HG03439 (cell line): ENCODE data around the gene NKAIN4.

Source experiments
- ATAC-seq: cut with Tn5 transposase; IDR thresholded peaks from one replicate; pipeline ENCODE4 v1.9.1; 2021; ENCODE audit warnings: mild to moderate bottlenecking, moderate library complexity; ENCODE audit not compliant: unreplicated experiment

The NKAIN4 gene

DNA sequence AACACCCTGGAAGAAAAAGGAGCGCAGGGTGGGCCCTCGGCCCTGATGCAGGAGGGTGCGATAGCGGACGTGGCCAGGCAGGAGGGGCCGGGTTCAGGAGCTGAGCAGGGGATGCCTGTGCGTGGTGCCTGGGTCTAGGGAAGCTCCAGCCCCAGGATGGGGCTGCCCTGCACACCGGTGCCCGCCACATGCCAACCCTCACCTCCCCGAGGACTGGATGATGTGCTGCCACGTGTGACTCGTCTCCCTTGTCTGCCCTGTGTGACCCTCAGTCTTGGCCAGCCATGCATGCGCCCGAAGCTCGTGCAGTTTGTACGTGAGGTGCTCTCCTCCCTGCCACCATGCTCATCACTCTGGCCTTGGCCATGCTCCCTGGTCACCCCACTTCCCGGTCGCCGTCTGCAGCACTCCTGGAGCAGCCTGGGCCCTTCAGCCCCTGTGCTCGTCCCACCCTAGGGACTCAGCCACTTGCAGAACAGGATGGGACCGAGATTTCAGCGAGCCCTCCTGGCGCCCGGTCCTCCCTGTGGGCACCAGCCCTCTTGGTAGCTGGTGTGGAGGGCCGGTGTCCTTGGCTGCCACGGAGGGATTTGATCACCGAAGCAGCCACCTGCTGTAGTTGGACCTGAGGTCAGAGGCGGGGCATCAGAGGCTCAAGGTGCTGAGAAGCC is 34.5 kb upstream of the NKAIN4 start:
- ATAC-seq = no peak

DNA sequence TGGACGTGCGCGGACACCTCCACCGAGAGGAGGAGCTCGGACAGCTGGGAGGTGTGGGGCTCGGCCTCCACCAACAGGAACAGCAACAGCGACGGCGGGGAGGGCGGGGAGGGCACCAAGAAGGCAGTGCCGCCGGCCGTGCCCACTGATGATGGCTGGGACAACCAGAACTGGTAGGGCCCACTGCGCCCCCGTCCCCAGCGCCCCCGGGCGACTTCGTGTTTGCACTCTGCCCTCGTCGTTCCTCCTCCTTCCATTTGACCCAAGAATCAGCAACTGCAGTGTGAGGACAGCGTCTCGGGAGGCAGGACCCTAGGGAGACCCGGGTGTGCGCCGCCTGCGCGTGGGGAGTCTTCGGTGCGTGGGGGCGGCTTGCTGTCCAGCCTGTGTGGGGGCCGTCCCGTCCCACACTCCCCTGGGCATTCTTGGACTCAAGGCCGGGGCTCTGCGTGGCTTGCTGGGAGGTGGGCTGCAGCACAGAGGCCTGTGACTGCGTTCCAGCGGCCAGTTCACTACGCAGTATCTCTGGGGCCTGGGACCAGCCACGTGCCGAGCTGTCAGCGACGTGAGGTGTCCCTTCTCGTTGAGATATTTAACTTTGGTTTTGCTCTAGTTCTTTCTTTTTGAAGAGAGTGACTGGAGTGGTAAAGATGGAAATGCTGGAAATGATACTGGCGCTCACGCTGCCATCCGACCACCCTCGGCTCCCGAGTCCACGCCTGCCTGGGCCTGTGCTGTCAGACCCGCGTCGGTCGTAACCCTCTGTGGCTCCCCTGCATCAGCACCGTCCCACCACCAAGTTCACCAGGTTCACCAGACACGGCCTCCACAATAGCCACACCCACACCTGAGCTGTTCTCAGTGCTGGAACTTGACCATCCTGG is 33.7 kb upstream of the NKAIN4 start:
- no peak for ATAC-seq

DNA sequence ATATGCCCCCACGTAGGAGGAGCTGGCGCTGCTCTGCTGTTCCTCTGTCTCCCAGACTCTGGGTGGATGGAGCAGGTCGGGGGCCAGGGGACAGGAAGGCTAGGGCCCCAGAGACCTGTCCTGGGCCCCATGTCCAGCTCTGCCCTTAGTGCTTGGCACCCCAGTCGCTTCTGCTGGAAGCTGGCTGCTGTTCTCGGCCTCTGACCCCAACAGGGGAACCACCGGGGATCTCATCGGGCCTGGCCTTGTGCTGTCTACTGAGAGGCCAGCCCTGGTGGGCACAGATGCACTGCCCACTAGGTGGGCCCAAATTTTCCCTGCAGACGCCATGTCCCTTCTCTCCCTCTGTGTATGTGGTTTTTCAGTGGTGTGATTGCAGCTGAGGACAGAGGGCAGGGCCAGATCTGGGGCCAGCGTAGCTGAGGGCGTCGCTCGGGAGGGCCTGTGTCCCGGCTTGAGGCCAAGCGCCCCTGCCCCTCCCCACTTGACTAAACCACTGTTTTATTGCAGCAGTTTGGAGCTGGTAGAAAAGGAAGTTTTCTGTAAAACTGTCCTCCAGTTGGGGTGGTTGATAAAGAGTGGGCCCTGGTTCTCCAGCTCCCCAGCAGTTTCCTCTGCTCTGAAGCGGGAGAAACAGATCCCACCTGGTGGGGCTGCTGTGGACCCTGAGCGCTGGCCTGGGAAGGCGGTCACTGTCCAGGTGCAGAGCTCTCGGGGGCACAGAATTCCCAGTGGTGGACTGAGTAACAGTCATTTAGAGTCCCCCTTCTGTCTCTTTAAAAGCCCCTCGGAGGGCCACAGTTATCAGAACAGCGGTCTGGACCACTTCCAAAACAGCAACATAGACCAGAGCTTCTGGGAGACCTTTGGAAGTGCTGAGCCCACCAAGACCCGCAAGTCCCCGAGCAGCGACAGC is 32.8 kb upstream of the NKAIN4 start:
- ATAC-seq = no peak

DNA sequence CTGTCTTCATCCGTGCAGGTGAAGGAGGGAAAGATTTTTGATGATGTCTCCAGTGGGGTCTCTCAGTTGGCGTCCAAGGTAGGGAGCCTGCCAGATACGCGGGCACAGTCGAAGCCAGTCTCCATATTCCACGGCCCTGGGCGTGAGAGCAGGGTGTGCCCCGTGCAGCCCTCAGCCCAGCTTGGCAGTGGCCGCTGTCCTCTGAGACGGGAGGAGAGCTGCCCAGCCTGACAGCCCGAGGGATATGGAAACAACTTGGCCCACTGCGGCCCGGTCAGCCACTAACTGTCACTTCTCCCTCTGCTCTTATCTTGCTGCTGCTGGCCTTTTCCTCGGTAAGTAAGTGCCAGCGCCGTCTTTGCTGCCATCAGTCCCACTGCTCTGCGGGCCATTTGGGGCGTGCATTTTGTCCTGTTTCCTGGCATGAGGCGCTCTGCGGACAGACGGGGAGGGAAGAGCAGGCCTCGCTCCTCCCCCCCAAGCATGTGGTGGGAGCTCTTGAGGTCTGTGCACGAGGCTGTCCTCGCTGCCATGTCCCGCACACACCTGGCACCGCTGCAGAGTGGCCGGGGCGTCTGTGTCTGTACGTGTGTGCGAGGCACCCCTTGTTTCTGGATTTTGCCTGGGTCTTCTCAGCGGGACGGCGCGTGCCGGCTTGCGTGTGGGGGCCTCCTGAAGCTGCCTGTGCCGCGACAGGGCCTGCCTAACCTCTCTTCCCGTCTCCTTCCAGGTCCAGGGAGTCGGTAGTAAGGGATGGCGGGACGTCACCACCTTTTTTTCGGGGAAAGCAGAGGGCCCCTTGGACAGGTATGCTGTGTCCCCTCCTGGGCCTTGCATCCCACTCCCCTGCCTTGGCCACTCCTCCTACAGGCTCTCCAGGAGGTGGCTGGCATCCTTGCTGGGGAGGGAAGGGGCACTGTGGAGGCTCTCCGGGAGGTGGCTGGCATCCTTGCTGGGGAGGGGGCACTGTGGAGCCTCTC is 31.7 kb upstream of the NKAIN4 start:
- no peak for ATAC-seq

DNA sequence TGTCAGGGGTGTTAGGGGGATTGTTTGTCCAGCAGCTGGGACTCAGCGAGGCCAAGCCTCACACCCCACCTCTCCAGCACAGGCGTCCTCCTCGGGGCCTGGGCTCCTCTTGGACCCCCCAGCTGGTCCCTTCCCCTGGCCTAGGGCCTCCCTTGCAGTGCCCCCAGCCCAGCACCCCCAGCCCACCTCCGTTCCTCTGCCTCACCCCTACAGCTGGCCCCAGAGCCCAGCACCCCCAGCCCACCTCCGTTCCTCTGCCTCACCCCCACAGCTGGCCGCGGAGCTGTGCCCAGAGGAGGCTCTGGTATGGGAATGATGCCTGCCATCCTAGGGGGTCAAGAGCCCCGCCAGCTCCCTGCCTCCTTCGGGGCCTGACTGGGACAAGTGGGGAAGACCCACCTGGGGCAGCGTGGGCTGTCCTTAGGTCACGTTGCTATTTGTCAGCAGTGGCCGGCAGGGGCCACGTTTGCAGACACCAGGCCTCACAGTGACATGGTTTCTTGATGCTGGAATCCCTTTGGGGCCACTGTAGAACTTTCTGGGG is 30.8 kb upstream of the NKAIN4 start:
- no peak for ATAC-seq

DNA sequence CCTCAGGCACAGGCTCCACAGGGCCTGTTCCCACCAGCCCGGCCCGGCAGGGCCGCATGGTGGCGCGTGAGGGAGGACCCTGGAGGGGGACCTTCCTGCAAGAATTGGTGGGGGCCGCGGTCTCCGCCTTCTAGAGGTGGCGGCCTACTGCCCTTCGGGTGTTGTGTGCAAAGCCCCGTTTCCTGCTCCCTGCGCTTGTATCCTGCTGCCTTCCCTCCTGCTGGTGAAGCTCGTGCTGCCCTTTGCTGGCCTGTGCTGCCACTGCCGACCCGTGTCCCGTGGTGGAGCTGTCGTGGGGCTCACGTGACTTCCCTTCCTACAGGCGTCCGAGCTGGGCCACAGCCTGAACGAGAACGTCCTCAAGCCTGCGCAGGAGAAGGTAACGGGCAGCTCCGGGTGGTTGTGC is 30.3 kb upstream of the NKAIN4 start:
- ATAC-seq = no peak

DNA sequence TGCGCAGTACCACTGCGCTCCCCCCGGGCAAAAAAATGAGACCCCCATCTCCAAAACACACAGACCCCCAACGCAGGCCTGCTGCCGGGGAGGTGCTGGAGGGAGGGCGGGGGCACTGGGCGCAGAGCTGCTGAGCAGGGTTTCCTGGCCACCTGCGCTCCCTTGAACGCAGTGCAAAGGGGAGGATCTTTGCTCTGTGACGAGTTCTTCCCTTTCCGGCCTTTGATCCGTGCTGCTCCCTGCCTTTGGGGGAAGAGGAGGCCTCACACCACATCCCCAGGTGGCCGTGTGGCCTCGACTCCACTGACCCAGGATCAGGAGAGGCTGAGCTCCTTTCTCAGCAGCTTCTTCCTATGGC is 29.8 kb upstream of the NKAIN4 start:
- ATAC-seq = no peak

DNA sequence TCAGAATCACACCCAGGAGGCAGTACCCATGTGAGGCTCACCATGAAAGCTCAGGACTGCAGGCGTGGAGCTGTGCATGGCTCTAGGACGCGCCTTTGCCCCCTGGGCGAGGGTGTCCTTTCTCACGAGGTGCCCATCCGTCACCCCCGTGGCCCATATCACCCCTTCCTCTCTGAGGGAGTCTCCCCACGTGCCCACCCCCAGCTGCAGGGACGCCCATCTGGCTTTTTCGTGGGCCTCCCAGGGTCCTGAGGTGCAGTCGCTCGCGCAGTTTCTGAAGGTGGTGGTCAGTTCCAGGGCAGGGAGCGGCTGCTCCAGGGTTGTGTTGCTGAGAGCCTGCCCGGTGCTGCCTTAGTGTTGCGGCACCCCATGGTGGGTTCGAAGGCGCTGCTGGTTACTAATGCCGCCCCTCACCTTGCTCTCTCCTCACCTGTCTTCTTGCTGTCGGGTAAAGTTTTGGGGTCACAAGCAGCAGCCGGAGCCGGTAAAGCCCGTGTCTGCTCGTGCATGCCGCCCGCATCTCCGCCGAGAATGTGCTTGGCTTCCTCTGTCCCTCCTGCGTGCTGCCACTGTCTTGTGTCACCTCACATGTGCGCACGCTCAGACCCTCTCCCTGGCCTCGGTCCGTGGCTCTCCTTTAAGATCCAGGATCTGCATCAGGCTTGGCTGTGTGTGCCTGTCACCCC is 29.3 kb upstream of the NKAIN4 start:
- ATAC-seq = no peak

DNA sequence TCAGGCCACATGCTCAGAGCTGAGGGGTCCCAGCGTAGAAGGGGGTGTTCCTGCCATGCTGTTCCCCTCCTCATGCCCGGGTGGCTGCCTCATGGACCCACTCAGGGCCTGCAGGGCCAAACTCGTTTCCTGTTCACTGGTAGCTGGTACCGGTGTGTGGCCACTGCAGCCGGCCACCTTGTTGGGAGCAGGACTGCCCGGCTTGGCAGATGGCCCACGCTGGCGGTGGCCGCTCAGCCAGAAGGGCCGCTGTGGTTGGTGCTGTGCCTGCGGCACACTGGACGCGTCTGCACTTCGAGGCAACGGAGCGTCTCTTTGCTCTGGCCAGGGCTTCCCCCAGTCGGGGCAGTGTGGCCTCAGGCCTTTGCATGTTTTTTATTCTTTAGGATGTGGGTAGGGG is 28.7 kb upstream of the NKAIN4 start:
- no peak for ATAC-seq

DNA sequence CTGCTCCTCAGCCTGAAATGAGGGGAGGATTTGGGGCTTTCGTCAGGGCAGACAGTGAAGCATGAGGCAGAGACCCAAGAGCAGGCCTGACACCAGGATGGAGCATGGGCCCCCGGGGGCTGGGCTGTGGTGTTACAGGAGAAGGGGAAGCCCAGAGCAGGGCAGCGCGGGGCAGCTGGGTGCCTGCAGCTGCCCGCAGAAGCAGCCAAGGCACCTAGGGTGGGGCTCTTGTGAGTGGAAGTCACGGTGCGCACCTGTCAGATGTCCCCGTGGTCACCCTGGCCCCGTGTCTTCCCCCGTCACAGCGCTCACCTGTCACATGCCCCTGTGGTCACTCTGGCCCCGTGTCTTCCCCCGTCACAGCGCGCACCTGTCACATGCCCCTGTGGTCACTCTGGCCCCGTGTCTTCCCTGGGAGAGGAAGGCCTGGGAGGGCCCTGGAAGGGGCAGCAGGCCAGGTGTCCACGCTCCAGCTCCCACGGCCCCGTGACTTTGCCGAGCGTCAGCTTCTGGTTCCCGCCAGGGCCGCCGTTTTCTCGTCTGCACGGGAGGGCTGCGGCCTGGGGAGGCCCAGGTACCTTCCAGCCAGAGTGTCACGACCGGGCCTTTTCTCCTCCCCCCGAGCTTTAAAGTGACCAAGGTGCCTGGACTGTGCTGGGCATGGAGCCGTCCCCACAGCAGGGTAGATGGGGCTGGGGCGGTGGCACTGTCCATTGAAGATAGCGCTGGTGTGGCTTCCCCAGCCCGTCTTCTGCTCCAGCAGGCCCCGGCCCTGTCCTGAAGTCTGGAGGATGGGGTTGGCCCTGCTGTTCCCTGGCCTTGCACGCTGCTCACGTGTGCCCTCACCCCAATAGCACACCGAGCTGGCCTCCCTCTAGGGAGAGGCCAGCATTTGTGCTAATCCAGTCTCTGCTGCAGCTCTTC is 27.7 kb upstream of the NKAIN4 start:
- ATAC-seq = no peak

DNA sequence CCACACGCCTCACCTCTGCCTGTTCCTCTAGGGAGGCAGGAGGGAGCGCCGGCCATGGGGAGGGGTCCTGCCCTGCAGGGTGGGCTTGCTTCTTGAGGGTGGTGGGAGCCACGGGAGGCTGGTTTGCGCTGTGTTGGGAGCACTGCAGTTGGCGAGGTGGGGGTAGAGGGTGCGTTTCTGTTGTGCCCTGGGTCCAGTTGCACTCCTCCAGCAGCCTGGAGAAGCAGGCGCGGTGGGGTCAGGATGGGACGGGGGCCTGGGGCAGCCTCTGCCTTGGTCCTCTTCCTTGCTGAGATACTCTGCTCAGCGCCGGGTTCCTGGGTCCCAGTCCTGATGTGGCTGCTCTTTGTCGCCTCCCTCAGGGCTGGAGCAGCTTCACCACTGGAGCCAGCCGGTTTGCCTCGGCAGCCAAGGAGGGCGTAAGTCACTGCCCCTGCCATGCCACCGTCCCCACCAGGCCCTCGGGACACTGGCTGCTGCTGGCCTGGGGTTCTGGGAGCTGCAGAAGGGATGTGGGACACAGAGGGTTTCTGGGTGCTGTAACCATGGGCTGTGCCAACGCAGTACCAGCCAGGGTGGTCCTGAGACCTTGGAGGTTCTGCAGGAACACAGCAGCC is 26.8 kb upstream of the NKAIN4 start:
- ATAC-seq = no peak

DNA sequence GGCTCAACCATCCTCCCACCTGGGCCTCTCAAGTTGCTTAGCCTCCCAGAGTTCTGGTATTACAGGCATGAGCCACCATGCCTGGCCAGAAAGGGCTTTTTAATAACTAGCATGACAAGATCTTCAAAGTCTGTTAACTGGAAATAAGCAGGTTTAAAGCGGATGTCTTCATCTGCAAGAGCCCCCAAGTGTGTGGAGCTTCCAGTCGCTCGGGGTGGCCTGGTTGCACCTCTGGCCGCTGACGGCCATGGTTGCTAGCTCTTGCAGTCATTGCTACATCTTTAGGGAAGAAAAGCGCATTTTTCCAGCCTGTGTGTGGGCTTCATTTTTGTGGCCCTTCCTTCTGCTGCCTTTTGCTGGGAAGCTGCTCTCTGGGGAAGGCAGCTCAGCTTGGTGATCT is 26.1 kb upstream of the NKAIN4 start:
- ATAC-seq = no peak

DNA sequence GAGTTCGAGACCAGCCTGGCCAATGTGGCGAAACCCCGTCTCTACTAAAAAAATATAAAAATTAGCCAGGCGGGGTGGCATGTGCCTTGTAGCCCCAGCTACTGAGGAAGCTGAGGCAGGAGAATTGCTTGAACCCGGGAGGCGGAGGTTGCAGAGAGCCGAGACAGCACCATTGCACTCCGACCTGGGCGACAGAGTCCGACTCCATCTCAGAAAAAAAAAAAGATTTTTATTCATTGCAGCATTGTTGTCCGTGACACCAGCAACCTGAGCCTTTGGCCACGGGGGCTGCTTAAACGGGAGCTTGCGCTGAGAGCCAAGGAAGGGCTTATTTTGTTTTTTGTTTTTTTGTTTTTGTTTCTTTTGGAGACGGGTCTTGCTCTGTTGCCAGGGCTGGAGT is 25.7 kb upstream of the NKAIN4 start:
- no peak for ATAC-seq

DNA sequence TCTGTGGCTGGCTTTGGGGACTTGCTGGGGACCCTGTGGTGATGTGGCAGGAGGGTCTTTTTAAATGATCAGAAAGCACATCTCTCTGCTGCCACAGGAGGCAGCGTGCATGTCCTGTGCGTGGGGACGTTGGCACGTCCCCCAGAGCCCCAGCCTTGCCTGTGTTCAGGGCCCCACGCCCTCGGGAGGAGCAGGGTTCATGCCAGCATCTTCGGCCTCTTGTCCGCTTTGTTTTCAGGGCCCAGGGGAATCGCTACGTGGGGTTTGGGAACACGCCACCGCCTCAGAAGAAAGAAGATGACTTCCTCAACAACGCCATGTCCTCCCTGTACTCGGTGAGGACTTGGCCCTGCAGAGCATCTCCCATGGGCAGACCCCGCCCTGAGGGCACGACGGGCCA is 24.4 kb upstream of the NKAIN4 start:
- no peak for ATAC-seq

DNA sequence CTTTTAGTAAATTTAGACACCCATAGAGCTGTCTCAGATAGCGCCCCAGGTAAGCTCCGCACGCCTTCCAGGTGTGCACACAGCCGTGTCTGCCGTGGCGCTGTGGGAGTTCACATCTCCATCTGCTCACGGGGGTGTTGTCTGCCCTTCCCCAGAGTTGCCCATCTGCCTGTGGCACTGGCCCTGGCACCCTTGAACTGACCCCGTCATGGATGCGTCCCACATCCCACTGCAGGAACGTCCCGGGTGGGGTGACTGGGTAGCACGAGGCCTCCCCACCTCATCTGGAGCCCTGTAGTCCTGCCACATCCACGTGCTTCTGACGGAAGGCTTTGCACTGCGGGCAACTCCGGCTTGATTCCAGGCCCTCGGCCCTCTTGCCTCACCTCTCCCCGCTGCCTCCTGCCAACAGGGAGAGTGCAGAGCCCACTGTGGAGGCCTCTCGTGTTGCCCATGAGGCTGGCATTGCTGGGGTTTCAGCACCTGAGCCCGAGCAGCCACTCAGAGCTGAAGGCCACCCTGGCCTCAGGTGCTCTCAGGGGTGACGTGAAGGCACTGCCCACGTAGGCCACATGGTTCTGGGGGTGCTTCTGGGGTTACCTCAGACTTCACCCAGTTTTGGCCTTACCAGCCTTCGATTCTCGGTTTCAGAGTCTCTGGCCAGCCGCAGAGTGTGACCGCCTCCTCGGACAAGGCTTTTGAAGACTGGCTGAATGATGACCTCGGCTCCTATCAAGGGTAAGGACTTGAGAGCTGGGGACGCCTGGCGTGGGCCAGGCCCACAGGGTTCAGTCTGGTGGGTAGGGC is 23.4 kb upstream of the NKAIN4 start:
- ATAC-seq = no peak

DNA sequence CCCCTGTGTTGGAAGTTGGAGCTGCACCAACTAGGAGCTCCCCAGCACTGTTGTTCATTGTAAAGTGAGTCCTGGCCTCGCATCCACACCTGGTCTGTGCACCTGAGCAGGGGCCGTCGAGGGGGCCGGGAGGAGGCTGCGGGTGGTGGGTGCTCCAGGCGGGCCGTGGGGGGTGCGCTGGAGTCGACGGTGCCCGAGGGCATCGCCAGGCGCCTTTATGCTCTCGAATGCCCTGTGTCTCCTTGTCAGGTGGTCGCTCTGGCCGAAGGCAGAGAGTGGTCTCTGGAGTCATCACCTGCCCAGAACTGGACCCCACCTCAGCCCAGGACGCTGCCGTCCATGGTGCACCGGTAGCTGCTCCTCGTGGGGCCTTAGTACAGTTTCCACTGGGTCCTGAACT is 22.7 kb upstream of the NKAIN4 start:
- ATAC-seq = no peak

DNA sequence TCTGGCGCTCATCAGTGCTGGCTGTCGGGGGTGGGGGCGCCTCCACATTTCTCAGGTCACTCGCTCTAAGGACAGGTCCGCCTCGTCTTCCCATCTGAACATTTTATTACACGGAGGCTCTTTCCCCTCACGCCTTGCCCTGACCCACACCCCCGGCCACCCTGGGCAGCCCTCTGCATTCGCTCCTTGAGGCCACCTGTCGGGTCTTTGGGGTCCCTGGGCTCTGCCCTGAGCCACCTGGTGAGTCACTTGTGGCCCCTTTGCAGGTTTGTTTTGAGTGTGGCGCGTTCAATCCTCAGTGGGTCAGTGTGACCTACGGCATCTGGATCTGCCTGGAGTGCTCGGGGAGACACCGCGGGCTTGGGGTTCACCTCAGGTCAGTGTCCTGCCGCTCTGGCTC is 21.6 kb upstream of the NKAIN4 start:
- no peak for ATAC-seq
